CD4-positive, alpha-beta T cell (primary cell): ENCODE data around the gene ZBTB17. TPM values are rescaled to one million over a fixed set of nuclear protein-coding genes. Genes with fewer than 3 reads are reported as not detected.
A peak's percentile ranks its signal among the peaks of the same experiment; 100 is the strongest.

Experiments used
- ATAC-seq: fragments of 200-7000 bp; cut with Tn5 transposase; one replicate; pipeline ENCODE4 v1.10.0; 2022; ENCODE audit warnings: mild to moderate bottlenecking; ENCODE audit not compliant: poor library complexity
- CTCF ChIA-PET: fragments of 350-600 bp; sonication (Branson Sonifier 250); formaldehyde crosslinking; loops from one replicate; lab custom pipeline; 2021; ENCODE audit warnings: antibody characterized with exemption, inconsistent platforms; lab: Charles Lee
- POLR2A ChIA-PET: fragments of 350-600 bp; sonication (Branson Sonifier 250); formaldehyde crosslinking; loops from one replicate; lab custom pipeline; 2021; ENCODE audit warnings: antibody characterized with exemption, inconsistent platforms; lab: Charles Lee
- DNase-seq, 14 experiments: peaks; one replicate each; pipeline ENCODE4 v3.0.0-alpha.2; 2013 to 2020; ENCODE audit warnings: mixed read lengths in 2 of 14
- H3K27ac ChIP-seq, 2 donors: one replicate each; pipeline versions ENCODE4 v1.5.1 to v1.7.0; 2013; ENCODE audit warnings: low read length in 2 of 2, low read depth in 1 of 2, mild to moderate bottlenecking in 1 of 2
- H3K27me3 ChIP-seq, 2 experiments: 1 replicate in 1 of 2; 2 replicates in 1 of 2; pipeline versions ENCODE4 v1.6.1 to v1.7.0; 2013; ENCODE audit warnings: low read length in 2 of 2, control low read depth in 1 of 2, mild to moderate bottlenecking in 1 of 2, moderate library complexity in 1 of 2; ENCODE audit not compliant: insufficient read depth in 2 of 2, control insufficient read depth in 1 of 2
- H3K36me3 ChIP-seq: one replicate; pipeline ENCODE4 v1.6.1; 2013; ENCODE audit warnings: low read length, control low read depth; ENCODE audit not compliant: insufficient read depth
- H3K4me1 ChIP-seq: one replicate; pipeline ENCODE4 v1.6.1; 2013; ENCODE audit warnings: low read length, control low read depth; ENCODE audit not compliant: insufficient read depth
- H3K4me3 ChIP-seq: one replicate; pipeline ENCODE4 v1.5.1; 2013; ENCODE audit warnings: mild to moderate bottlenecking, low read length, moderate library complexity
- H3K9me3 ChIP-seq, 2 experiments: 1 replicate in 1 of 2; 2 replicates in 1 of 2; pipeline versions ENCODE4 v1.6.1 to v1.7.0; 2013; ENCODE audit warnings: low read length in 2 of 2, mild to moderate bottlenecking in 2 of 2, control low read depth in 1 of 2, moderate library complexity in 1 of 2; ENCODE audit not compliant: control insufficient read depth in 1 of 2, insufficient read depth in 1 of 2
- H3K27ac Mint-ChIP-seq: one replicate; pipeline ENCODE4 v1.8.0; 2020; ENCODE audit warnings: mixed read lengths
- H3K27me3 Mint-ChIP-seq: one replicate; pipeline ENCODE4 v1.8.0; 2021; ENCODE audit warnings: mixed read lengths
- H3K36me3 Mint-ChIP-seq: one replicate; pipeline ENCODE4 v1.8.0; 2021; ENCODE audit warnings: low read depth, mixed read lengths
- H3K4me1 Mint-ChIP-seq: one replicate; pipeline ENCODE4 v1.8.0; 2021; ENCODE audit warnings: low read depth, mixed read lengths
- H3K4me3 Mint-ChIP-seq: one replicate; pipeline ENCODE4 v1.8.0; 2020; ENCODE audit warnings: mild to moderate bottlenecking, mixed read lengths
- H3K9me3 Mint-ChIP-seq: one replicate; pipeline ENCODE4 v1.8.0; 2020; ENCODE audit warnings: mixed read lengths
- intact Hi-C, 2 experiments: fragments of 100-400 bp; cut with DNase I in 1 of 2; cut with micrococcal nuclease in 1 of 2; formaldehyde crosslinking; loops; one replicate each; pipeline versions ENCODE4 v1.15.1 to v1.9.0; 2023 to 2025; cut with DNase I, micrococcal nuclease
- total RNA-seq, 174 experiments: library from RNA in 2 of 174; stranded (reverse) in 2 of 174; gene quantifications; one replicate each; pipeline ENCODE4 v1.2.3 and lab custom pipeline; 2021 to 2026
- TF ChIP-seq, protein P1 (sequence below): fragments of 200-600 bp; IDR thresholded peaks from one replicate; pipeline ENCODE4 v1.8.0; 2022; ENCODE audit warnings: antibody characterized with exemption, mild to moderate bottlenecking

ZBTB17 gene
- total RNA-seq, 2 experiments from 2014 or later: 70.2 to 78.1 TPM

DNA sequence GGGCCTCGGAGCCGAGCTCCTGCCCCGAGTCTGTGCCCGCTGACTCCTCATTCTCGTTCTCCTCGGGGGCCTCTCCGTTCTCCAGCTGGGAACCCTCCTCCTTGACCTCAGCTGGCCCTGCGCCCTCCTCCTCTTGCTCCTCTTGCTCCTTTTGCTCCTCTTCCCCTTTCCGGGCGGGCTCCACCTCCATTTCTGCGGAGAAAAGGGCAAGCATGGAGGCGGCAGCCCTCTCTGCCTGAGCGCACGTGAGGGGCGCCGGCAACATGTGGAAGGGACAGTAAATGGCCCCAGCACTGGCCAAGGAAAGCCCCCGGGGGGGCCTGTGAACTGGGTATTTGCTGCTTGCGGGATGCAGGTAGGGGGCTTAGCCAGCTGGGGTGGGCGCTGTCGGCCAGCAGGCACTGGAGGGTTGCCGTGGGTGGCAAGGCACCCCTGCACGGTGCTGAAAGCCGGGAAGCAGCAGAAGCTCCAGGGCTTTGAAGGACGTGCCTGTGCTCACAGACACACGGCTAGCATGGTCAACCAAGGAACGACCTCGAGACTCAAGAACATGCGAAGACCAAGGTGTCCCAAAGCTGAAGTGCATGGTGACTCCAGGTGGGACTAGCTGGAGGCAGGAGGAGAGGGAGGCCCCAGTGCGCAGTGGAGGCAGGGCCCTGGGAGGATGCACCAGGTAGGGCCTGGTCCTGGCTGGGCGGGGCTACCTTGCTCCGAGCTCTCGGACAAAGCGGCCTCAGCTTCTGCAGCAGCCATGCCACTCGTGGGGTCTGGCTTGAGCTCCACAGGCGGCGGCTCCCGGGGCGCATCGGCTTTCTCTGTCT, 30.7 kb downstream of the ZBTB17 start:
- Mint-ChIP-seq H3K36me3 (peaks cover 66% of the 10 kb centered on the region), H3K4me1 (peaks cover 22% of the 10 kb centered on the region), H3K27ac (no peak overlapping the region), H3K27me3 (no peaks in the 10 kb centered on the region), H3K9me3 (no peaks in the 10 kb centered on the region), H3K4me3 (no peak overlapping the region)
- TF ChIP-seq, protein P1, sequence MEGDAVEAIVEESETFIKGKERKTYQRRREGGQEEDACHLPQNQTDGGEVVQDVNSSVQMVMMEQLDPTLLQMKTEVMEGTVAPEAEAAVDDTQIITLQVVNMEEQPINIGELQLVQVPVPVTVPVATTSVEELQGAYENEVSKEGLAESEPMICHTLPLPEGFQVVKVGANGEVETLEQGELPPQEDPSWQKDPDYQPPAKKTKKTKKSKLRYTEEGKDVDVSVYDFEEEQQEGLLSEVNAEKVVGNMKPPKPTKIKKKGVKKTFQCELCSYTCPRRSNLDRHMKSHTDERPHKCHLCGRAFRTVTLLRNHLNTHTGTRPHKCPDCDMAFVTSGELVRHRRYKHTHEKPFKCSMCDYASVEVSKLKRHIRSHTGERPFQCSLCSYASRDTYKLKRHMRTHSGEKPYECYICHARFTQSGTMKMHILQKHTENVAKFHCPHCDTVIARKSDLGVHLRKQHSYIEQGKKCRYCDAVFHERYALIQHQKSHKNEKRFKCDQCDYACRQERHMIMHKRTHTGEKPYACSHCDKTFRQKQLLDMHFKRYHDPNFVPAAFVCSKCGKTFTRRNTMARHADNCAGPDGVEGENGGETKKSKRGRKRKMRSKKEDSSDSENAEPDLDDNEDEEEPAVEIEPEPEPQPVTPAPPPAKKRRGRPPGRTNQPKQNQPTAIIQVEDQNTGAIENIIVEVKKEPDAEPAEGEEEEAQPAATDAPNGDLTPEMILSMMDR: no peak
- Histone ChIP-seq H3K4me1 (peaks cover 27% of the 10 kb centered on the region), H3K36me3 (peaks cover 77% of the 10 kb centered on the region), H3K27ac (no peak overlapping the region), H3K9me3 (no peaks in the 10 kb centered on the region), H3K27me3 (no peaks in the 10 kb centered on the region), H3K4me3 (no peak overlapping the region)
- DNase-seq (peak in 1 of 14 experiments; percentile 22), ATAC-seq (no peak)
- intact Hi-C loops: no loop called here
- POLR2A ChIA-PET: interaction anchor here (1.4 kb wide), 1 partner anchor 20 kb away, joined by 3 read pairs; no protein-coding TSS in a partner anchor
- CTCF ChIA-PET: no interaction called here

DNA sequence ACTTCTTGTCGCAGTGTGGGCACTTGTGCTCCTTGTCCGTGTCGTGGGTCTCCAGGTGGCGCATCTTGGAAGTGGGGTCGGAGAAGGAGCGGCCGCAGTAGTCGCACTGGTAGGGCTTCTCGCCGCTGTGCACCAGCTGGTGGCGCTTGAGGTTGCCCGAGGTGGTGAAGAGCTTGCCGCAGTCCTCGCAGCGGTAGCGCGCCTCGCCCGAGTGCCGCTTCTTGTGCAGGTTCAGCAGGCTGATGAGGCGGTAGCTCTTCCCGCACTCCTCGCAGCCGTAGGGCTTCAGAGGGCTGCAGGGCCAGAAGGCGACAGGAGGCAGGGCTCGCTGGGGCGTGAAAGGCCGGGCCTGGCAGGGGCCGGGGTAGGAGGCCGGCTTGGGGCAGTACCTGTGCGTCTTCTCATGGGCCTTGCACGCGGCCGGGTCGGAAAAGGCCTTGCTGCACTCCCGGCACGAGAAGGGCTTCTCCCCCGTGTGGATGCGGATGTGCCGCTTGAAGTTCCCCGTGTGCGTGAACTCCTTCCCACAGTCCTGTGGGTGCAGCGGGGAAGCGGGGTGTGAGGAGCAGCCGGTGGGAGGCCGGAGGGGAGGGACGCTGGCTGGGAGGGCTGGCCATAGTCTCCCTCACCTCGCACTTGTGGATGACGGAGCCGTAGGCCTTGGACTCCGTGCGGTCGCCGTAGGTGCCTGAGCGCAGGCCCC, 31.4 kb downstream of the ZBTB17 start:
- POLR2A ChIA-PET: interaction anchor here (1.4 kb wide), 1 partner anchor 19 kb away, joined by 3 read pairs; no protein-coding TSS in a partner anchor
- ATAC-seq: no peak

DNA sequence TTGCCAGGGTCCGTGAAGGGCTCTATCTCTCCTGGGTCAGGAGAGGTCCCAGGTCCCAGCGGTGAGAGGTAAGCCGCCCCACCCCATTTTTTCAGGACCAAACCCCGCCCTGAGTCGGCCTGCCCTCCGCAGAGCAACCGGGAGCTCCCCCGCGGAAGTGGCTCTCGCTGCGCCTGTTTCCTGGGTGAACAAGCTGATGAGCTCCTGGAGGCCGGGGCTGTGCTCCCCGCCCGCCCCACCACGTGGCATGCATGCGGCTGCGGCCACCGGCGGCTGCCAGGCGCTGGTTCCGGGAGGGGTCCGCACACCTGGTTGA, 32.0 kb downstream of the ZBTB17 start:
- ChIA-PET CTCF (no interaction called here), POLR2A (interaction anchor here (1.4 kb wide), 1 partner anchor 18 kb away, joined by 3 read pairs; no protein-coding TSS in a partner anchor)
- peaks cover 71% of the 10 kb centered on the region for H3K36me3 Mint-ChIP-seq
- Histone ChIP-seq H3K27ac (no peak overlapping the region), H3K36me3 (peaks cover 88% of the 10 kb centered on the region), H3K27me3 (no peaks in the 10 kb centered on the region), H3K4me1 (peaks cover 14% of the 10 kb centered on the region), H3K4me3 (no peak overlapping the region), H3K9me3 (no peaks in the 10 kb centered on the region)
- ATAC-seq (no peak), DNase-seq (no peak)
- H3K4me3 Mint-ChIP-seq: no peak overlapping the region
- H3K9me3 Mint-ChIP-seq: no peaks in the 10 kb centered on the region
- TF ChIP-seq, protein P1: no peak
- peaks cover 9% of the 10 kb centered on the region for H3K4me1 Mint-ChIP-seq
- intact Hi-C loops: no loop called here
- H3K27ac Mint-ChIP-seq: no peak overlapping the region
- H3K27me3 Mint-ChIP-seq: no peaks in the 10 kb centered on the region

More for the DNA sequence above, 31.4 kb downstream of the ZBTB17 start:
- Histone ChIP-seq H3K27me3 (no peaks in the 10 kb centered on the region), H3K4me1 (peaks cover 19% of the 10 kb centered on the region), H3K27ac (no peak overlapping the region), H3K36me3 (peaks cover 83% of the 10 kb centered on the region), H3K9me3 (no peaks in the 10 kb centered on the region), H3K4me3 (no peak overlapping the region)
- Mint-ChIP-seq H3K27ac (no peak overlapping the region), H3K4me3 (no peak overlapping the region), H3K4me1 (peaks cover 14% of the 10 kb centered on the region), H3K27me3 (no peaks in the 10 kb centered on the region), H3K36me3 (peaks cover 71% of the 10 kb centered on the region), H3K9me3 (no peaks in the 10 kb centered on the region)
- CTCF ChIA-PET: no interaction called here
- intact Hi-C loops: no loop called here
- DNase-seq: peak in 1 of 14 experiments; percentile 27
- TF ChIP-seq, protein P1: no peak
